Measurements from ENCODE around the gene POPDC2. TPM values are rescaled to one million over a fixed set of nuclear protein-coding genes. Genes with fewer than 3 reads are reported as not detected.

POPDC2 gene
- total RNA-seq, 1 experiment from 2014 or later, result 0.15 TPM

- Histone ChIP-seq H3K36me3 (ENCODE audit: control insufficient read depth, insufficient read depth, low read length) (no peaks in the 10 kb centered on the region), H3K4me3 (ENCODE audit: low read depth in 2 of 2, low read length in 2 of 2) (no peak overlapping the region), H3K27me3 (ENCODE audit: control insufficient read depth, insufficient read depth, low read length) (peaks cover 17% of the 10 kb centered on the region; the same call in 1 of the 2 replicates), H3K4me1 (ENCODE audit: control insufficient read depth, insufficient read depth, low read length) (no peaks in the 10 kb centered on the region), H3K9me3 (ENCODE audit: control insufficient read depth, insufficient read depth, low read depth, low read length) (no peaks in the 10 kb centered on the region), H3K27ac (ENCODE audit: low read length) (no peak overlapping the region)
- intact Hi-C loops (cut with micrococcal nuclease; ENCODE audit: unreplicated experiment), result no loop called here
- DNase-seq (ENCODE audit: low read depth, low spot score) (no peak), ATAC-seq (no peak)
- in situ Hi-C loops (cut with HindIII; ENCODE audit: low pct_unique_long_range_greater_than_20kb, low sequenced_read_pairs), result no loop called here
- ChIA-PET CTCF (interaction anchor here (0.6 kb wide), 1 partner anchor 412 kb away, joined by 3 read pairs; the partner anchor contains the start of gene B4GALT4), POLR2A (no interaction called here)
- TF ChIP-seq REST (IDR thresholded peaks at IDR 0.05; ENCODE audit: insufficient read depth in 1 of 2, low read depth in 2 of 2, low read length in 1 of 2), result no peak
- TF ChIP-seq POLR2AphosphoS5 (IDR thresholded peaks at IDR 0.05; ENCODE audit: low read depth, low read length), result no peak
- TF ChIP-seq TCF7L2 (IDR thresholded peaks at IDR 0.05; ENCODE audit: low read depth, low read length), result no peak
- no peak for TF ChIP-seq CTCF (IDR thresholded peaks at IDR 0.05)
- no peak for TF ChIP-seq SIN3A (IDR thresholded peaks at IDR 0.05; ENCODE audit: borderline replicate concordance, insufficient read depth, low read depth, low read length)
- BruUV-seq (replicated peaks), result no TSS peak
These were observed 7.9 kb downstream of the POPDC2 start for GRCh38 chr3:119652306-119653033.

- TF ChIP-seq SIN3A (IDR thresholded peaks at IDR 0.05; ENCODE audit: borderline replicate concordance, insufficient read depth, low read depth, low read length) (no peak), POLR2AphosphoS5 (IDR thresholded peaks at IDR 0.05; ENCODE audit: low read depth, low read length) (no peak), TCF7L2 (IDR thresholded peaks at IDR 0.05; ENCODE audit: low read depth, low read length) (no peak), CTCF (IDR thresholded peaks at IDR 0.05) (no peak), REST (IDR thresholded peaks at IDR 0.05; ENCODE audit: insufficient read depth in 1 of 2, low read depth in 2 of 2, low read length in 1 of 2) (no peak)
- in situ Hi-C loops (cut with HindIII; ENCODE audit: low pct_unique_long_range_greater_than_20kb, low sequenced_read_pairs) (no loop called here), intact Hi-C loops (cut with micrococcal nuclease; ENCODE audit: unreplicated experiment) (no loop called here)
- CTCF ChIA-PET, result no interaction called here
- H3K36me3 ChIP-seq (ENCODE audit: control insufficient read depth, insufficient read depth, low read length), result no peaks in the 10 kb centered on the region
- no peaks in the 10 kb centered on the region for H3K4me1 ChIP-seq (ENCODE audit: control insufficient read depth, insufficient read depth, low read length)
- DNase-seq (ENCODE audit: low read depth, low spot score) (no peak), ATAC-seq (no peak)
- H3K9me3 ChIP-seq (ENCODE audit: control insufficient read depth, insufficient read depth, low read depth, low read length), result no peaks in the 10 kb centered on the region
- POLR2A ChIA-PET, result no interaction called here
- H3K4me3 ChIP-seq (ENCODE audit: low read depth in 2 of 2, low read length in 2 of 2), result no peak overlapping the region
- H3K27ac ChIP-seq (ENCODE audit: low read length), result no peak overlapping the region
- peaks cover 8% of the 10 kb centered on the region; the same call in 1 of the 2 replicates for H3K27me3 ChIP-seq (ENCODE audit: control insufficient read depth, insufficient read depth, low read length)
- no TSS peak for BruUV-seq (replicated peaks)
These were observed 10.6 kb downstream of the POPDC2 start for GRCh38 chr3:119649761-119650160.

Measured in Panc1 (cell line).